Measurements from ENCODE around the gene ASB18. TPM values are rescaled to one million over a fixed set of nuclear protein-coding genes. Genes with fewer than 3 reads are reported as not detected.

ASB18 gene
- total and polyA plus RNA-seq, 2 of the 13 experiments (the other 11 are each of a cell fraction or from before 2014, with no cell fraction given), result not detected

GRCh38 chr2:236155406-236155805, 108.8 kb downstream of the ASB18 start:
- WGBS (ENCODE audit: low lambda C conversion rate), result 56% methylated on average over 3 of the region's 3 CpGs
- CTCF ChIA-PET (ENCODE audit: low intra/inter-chr PET ratio, low total read pairs), result no interaction called here
- in situ Hi-C loops (cut with HindIII; ENCODE audit: extremely low pct_ligation_motif_present, low pct_unique_long_range_greater_than_20kb), result no loop called here

More at GRCh38 chr2:236155406-236155805, 108.8 kb downstream of the ASB18 start:
- H3K27me3 ChIP-seq (ENCODE audit: control insufficient read depth in 1 of 2, insufficient read depth in 2 of 2, low read length in 2 of 2), result peaks cover 9 to 48% of the 10 kb centered on the region in 2 experiments
- H3K4me2 ChIP-seq (ENCODE audit: low read depth, low read length), result no peak overlapping the region
- no TSS peak for BruUV-seq (replicated peaks)
- TF ChIP-seq NFAT5 (CRISPR knock-in tag; IDR thresholded peaks at IDR 0.05) (no peak), EEA1 (CRISPR knock-in tag; IDR thresholded peaks at IDR 0.05; ENCODE audit: borderline replicate concordance) (no peak), ZNF33A (CRISPR knock-in tag; IDR thresholded peaks at IDR 0.05; ENCODE audit: borderline replicate concordance) (no peak), NPAS2 (CRISPR knock-in tag; IDR thresholded peaks at IDR 0.05; ENCODE audit: borderline replicate concordance) (no peak), ZNF256 (CRISPR knock-in tag; conservative IDR thresholded peaks at IDR 0.05) (no peak), ZNF224 (CRISPR knock-in tag; IDR thresholded peaks at IDR 0.05) (no peak), ZNF225 (CRISPR knock-in tag; IDR thresholded peaks at IDR 0.05) (no peak), DPF2 (CRISPR knock-in tag; IDR thresholded peaks at IDR 0.05; ENCODE audit: borderline replicate concordance, low read depth) (no peak), BRCA1 (CRISPR knock-in tag; IDR thresholded peaks at IDR 0.05) (no peak), THAP8 (CRISPR knock-in tag; IDR thresholded peaks at IDR 0.05; ENCODE audit: borderline replicate concordance) (no peak)
- no peaks in the 10 kb centered on the region for H3K79me2 ChIP-seq (ENCODE audit: insufficient read depth, low read length)
- POLR2A ChIA-PET, result no interaction called here
- intact Hi-C loops (cut with micrococcal nuclease; ENCODE audit: unreplicated experiment), result no loop called here
- H2AFZ ChIP-seq (ENCODE audit: low read length), result no peak overlapping the region
- H4K20me1 ChIP-seq (ENCODE audit: insufficient read depth, low read length), result no peaks in the 10 kb centered on the region
- peaks cover 11% of the 10 kb centered on the region for H3K9me3 ChIP-seq (ENCODE audit: low read length)
- no peaks in the 10 kb centered on the region for H3K36me3 ChIP-seq (replicated peaks in 1 of 2; ENCODE audit: control insufficient read depth in 1 of 2, insufficient read depth in 2 of 2, low read length in 2 of 2)
- H3K4me1 ChIP-seq (ENCODE audit: insufficient read depth, low read length), result no peaks in the 10 kb centered on the region
- no peak overlapping the region for H3K9ac ChIP-seq (ENCODE audit: insufficient read depth, low read depth, low read length)
- ATAC-seq (no peak), DNase-seq (ENCODE audit: low spot score) (no peak), FAIRE-seq (no peak)
- H3K27ac ChIP-seq (ENCODE audit: extremely low read length, insufficient read depth, low read length), result no peak overlapping the region
- no peak overlapping the region for H3K4me3 ChIP-seq (replicated peaks in 1 of 3; ENCODE audit: insufficient read depth in 1 of 3, low read depth in 2 of 3, low read length in 3 of 3)
